GM19324 (cell line): ENCODE data around the gene PKD1L1.
A peak's percentile ranks its signal among the peaks of the same experiment; 100 is the strongest.
"Not testable (repeated sequence)": the region's sequence is repeated elsewhere in the genome, so short reads cannot be mapped to it uniquely, and the experiment has no call there.

ENCODE experiments used
- ATAC-seq: cut with Tn5 transposase; IDR thresholded peaks from one replicate; pipeline ENCODE4 v1.9.1; 2021; ENCODE audit warnings: mild to moderate bottlenecking, moderate library complexity; ENCODE audit not compliant: unreplicated experiment, low FRiP score

PKD1L1 gene

GRCh38 chr7:47779341-47779771 is 168.9 kb downstream of the PKD1L1 start:
- ATAC-seq = no peak

- ATAC-seq = no peak
Measured at GRCh38 chr7:47778153-47778661, 170.1 kb downstream of the PKD1L1 start.

GRCh38 chr7:47777531-47778152 is 170.6 kb downstream of the PKD1L1 start:
- ATAC-seq = no peak

GRCh38 chr7:47776335-47776734 is 171.9 kb downstream of the PKD1L1 start:
- no peak for ATAC-seq

GRCh38 chr7:47775238-47775637 is 173.0 kb downstream of the PKD1L1 start:
- no peak for ATAC-seq

- no peak for ATAC-seq
Measured at GRCh38 chr7:47772492-47772891, 175.8 kb downstream of the PKD1L1 start.

GRCh38 chr7:47771990-47772360 is 176.3 kb downstream of the PKD1L1 start:
- no peak for ATAC-seq

GRCh38 chr7:47771336-47771989 is 176.8 kb downstream of the PKD1L1 start:
- no peak for ATAC-seq

- ATAC-seq = no peak
Measured at GRCh38 chr7:47766126-47766525, 182.1 kb downstream of the PKD1L1 start.

GRCh38 chr7:47765373-47765979 is 182.8 kb downstream of the PKD1L1 start:
- no peak for ATAC-seq

GRCh38 chr7:47764746-47765145 is 183.5 kb downstream of the PKD1L1 start:
- no peak for ATAC-seq

GRCh38 chr7:47763063-47763974 is 184.9 kb downstream of the PKD1L1 start:
- peak; percentile 87 for ATAC-seq

- ATAC-seq = no peak
Measured at GRCh38 chr7:47762746-47763062, 185.6 kb downstream of the PKD1L1 start.

- ATAC-seq = no peak
Measured at GRCh38 chr7:47762207-47762606, 186.1 kb downstream of the PKD1L1 start.

GRCh38 chr7:47759056-47759706 is 189.1 kb downstream of the PKD1L1 start:
- no peak for ATAC-seq

- no peak for ATAC-seq
Measured at GRCh38 chr7:47758546-47758945, 189.7 kb downstream of the PKD1L1 start.

GRCh38 chr7:47757921-47758411 is 190.3 kb downstream of the PKD1L1 start:
- ATAC-seq = no peak

GRCh38 chr7:47756636-47757035 is 191.6 kb downstream of the PKD1L1 start:
- no peak for ATAC-seq

GRCh38 chr7:47755248-47755647 is 193.0 kb downstream of the PKD1L1 start:
- no peak for ATAC-seq

GRCh38 chr7:47751724-47752123 is 196.5 kb downstream of the PKD1L1 start:
- ATAC-seq = not testable (repeated sequence)
